Endometrial microvascular endothelial cells (primary cell): Measurements from ENCODE around the gene MACROD1. TPM values are rescaled to one million over a fixed set of nuclear protein-coding genes. Genes with fewer than 3 reads are reported as not detected.
"Not testable (repeated sequence)": the region's sequence is repeated elsewhere in the genome, so short reads cannot be mapped to it uniquely, and the experiment has no call there.

ENCODE experiments used
- in situ Hi-C: cut with HindIII; loops from 2 replicates; pipeline ENCODE4 v1.10.0; 2017; ENCODE audit warnings: low sequenced_read_pairs, low pct_unique_long_range_greater_than_20kb; ENCODE audit errors: inconsistent ontology term
- total RNA-seq: library from RNA; depleted of rRNA; stranded (reverse); fragments of >200 nt; gene quantifications from one replicate; pipeline ENCODE4 v1.2.3, GENCODE V29; 2015; ENCODE audit errors: inconsistent ontology term

The MACROD1 gene
- total RNA-seq, 1 donor from 2014 or later: 16.0 TPM

GRCh38 chr11:63978551-63979239, 187.2 kb downstream of the MACROD1 start:
- in situ Hi-C loops: no loop called here

GRCh38 chr11:63974259-63975143, 191.4 kb downstream of the MACROD1 start, which contains the start of gene COX8A:
Gene COX8A, plus strand, starts transcription at chr11:63974620. Its CDS starts 61 bp downstream, at chr11:63974681.
- in situ Hi-C loops: no loop called here

GRCh38 chr11:63973912-63974258, 192.0 kb downstream of the MACROD1 start:
- in situ Hi-C loops: not testable (repeated sequence)

- in situ Hi-C loops: no loop called here
Measured at GRCh38 chr11:63970902-63971301, 195.0 kb downstream of the MACROD1 start.

- in situ Hi-C loops: no loop called here
Measured at GRCh38 chr11:63969461-63969860, 196.5 kb downstream of the MACROD1 start.

GRCh38 chr11:63966444-63966843, 199.5 kb downstream of the MACROD1 start:
- in situ Hi-C loops: no loop called here

GRCh38 chr11:63963895-63964294, 202.0 kb downstream of the MACROD1 start:
- in situ Hi-C loops: not testable (repeated sequence)

- in situ Hi-C loops: no loop called here
Measured at GRCh38 chr11:63961608-63962412, 204.1 kb downstream of the MACROD1 start.

- in situ Hi-C loops: no loop called here
Measured at GRCh38 chr11:63958008-63958407, 207.9 kb downstream of the MACROD1 start.

- in situ Hi-C loops: no loop called here
Measured at GRCh38 chr11:63952570-63952969, 213.3 kb downstream of the MACROD1 start.

- in situ Hi-C loops: no loop called here
Measured at GRCh38 chr11:63951779-63952536, 214.0 kb downstream of the MACROD1 start.

Other genes starting within 250 kb of the MACROD1 start
- not detected for gene RCOR2, start 248.9 kb downstream of the MACROD1 start, total RNA-seq
- 20.6 TPM for gene NAA40, start 227.1 kb downstream of the MACROD1 start, total RNA-seq
- gene COX8A, start 191.5 kb downstream of the MACROD1 start, total RNA-seq: 596 TPM
- 108 TPM for gene OTUB1, start 179.7 kb downstream of the MACROD1 start, total RNA-seq
- gene FLRT1, start 130.2 kb downstream of the MACROD1 start, total RNA-seq: not detected
- 303 TPM for gene STIP1, start 20.1 kb upstream of the MACROD1 start, total RNA-seq
- gene FERMT3, start 40.6 kb upstream of the MACROD1 start, total RNA-seq: 47.3 TPM
- gene TRPT1, start 60.1 kb upstream of the MACROD1 start, total RNA-seq: 120 TPM
- 61.4 TPM for gene NUDT22, start 60.2 kb upstream of the MACROD1 start, total RNA-seq
- gene DNAJC4, start 64.4 kb upstream of the MACROD1 start, total RNA-seq: 14.7 TPM
- gene VEGFB, start 68.5 kb upstream of the MACROD1 start, total RNA-seq: 44.2 TPM
- 49.9 TPM for gene FKBP2, start 75.0 kb upstream of the MACROD1 start, total RNA-seq
- gene PPP1R14B, start 80.8 kb upstream of the MACROD1 start, total RNA-seq: 283 TPM
- 61.8 TPM for gene PLCB3, start 85.4 kb upstream of the MACROD1 start, total RNA-seq
- 91.0 TPM for gene BAD, start 118.6 kb upstream of the MACROD1 start, total RNA-seq
- gene GPR137, start 119.7 kb upstream of the MACROD1 start, total RNA-seq: 26.8 TPM
- not detected for gene KCNK4, start 125.2 kb upstream of the MACROD1 start, total RNA-seq
- gene CATSPERZ, start 134.2 kb upstream of the MACROD1 start, total RNA-seq: 3.5 TPM
- 44.8 TPM for gene ESRRA, start 139.4 kb upstream of the MACROD1 start, total RNA-seq
- gene TRMT112, start 151.4 kb upstream of the MACROD1 start, total RNA-seq: 256 TPM
- 225 TPM for gene PRDX5, start 152.0 kb upstream of the MACROD1 start, total RNA-seq
- gene CCDC88B, start 174.1 kb upstream of the MACROD1 start, total RNA-seq: 8.5 TPM
- gene RPS6KA4, start 193.0 kb upstream of the MACROD1 start, total RNA-seq: 69.0 TPM